HTR-8/SVneo (cell line): ENCODE results near the gene PARD3B.
"Not testable (repeated sequence)": the region's sequence is repeated elsewhere in the genome, so short reads cannot be mapped to it uniquely, and the experiment has no call there.

Source experiments
- DNase-seq: peaks from one replicate; pipeline ENCODE4 v3.0.0; 2011; ENCODE audit warnings: low spot score, mixed read lengths; ENCODE audit not compliant: insufficient read length
- FAIRE-seq: peaks from 2 replicates; lab custom pipeline; 2011; peaks lifted over from hg19 to GRCh38; lab: Jason Lieb, UNC

Gene PARD3B

DNA sequence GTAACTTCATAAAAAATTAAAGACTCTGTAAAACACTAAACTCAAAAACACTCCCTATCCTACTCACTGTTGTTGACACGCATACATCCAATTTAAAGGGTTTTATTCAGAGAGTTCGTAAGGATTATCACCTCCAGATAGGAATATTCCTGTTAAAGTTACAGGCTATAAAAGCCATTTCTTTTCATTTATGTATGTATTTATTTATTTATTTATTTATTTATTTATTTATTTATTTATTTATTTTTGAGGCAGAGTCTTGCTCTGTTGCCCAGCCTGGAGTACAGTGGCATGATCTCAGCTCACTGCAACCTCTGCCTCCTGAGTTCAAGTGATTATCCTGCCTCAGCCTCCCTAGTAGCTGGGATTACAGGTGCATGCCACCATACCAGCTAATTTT is 948.3 kb downstream of the PARD3B start:
- FAIRE-seq, DNase-seq: not testable (repeated sequence)

DNA sequence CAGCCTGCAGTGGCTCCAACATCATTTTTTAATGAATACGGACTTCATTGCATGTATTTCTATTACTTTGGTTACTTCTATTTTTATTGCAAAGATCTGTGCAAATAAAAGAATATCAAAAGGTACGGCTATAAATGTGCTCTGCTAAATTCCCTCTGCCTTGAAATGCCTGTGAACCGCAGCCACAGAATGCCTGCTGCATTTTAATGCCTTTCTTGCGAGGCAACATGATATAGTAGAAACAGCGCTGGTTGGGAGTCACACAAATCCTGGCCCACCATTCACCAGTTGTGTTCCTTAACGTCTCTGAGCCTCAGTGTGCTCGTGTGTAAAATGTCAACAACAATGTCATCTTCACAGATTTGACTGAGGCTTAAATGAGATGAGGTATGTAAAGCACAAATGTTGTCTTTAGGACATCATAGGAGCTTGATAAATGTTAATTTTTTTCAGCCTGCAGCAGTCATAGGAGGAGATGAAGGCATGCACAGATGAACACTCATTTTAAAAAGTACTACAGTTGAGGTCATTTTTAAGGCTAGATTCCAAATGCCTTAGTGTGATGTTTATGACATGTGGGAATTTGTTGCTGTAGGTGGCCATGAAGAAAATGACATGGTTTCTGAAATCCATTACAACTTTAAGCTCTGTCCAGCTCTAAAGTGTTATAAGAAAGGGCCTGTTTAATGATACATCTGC is 949.4 kb downstream of the PARD3B start:
- no peak for DNase-seq
- FAIRE-seq = no peak

DNA sequence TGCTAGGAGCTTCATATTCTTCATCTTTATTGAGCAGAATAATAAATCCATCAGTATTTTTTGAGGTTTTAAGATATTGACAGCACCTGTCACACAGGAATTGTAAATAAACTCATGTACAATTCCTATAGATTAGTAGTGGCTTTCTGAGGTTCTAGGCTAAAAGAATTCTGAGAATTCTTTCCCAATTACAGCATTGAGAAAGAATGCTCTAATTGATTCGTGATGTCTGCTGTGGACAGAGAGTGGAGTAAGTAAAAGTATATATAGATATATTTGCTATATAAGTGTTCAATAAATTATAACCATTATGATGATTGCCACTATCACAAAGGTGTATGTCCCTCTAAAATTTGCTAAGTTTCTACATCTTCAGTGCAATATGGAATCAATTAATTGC is 950.5 kb downstream of the PARD3B start:
- DNase-seq = no peak
- FAIRE-seq = no peak

DNA sequence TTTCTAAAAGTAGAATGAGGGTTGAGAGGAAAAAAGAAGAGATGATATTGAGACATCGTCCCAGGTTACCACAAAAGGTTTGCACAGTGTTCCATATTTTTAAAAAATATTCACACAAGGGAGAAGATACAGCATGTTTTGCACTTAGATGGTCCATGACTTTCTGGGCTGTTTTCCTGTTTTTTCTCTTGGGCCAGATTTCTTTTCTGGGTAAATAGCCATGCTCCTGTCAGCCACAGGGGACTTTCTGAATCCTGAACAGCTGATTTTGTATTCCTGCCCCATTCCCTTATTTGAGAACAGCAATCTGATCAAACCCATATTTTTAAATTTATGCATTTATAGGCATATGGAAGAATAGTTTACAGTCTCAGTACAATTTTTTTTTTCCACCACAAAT is 951.1 kb downstream of the PARD3B start:
- DNase-seq (no peak), FAIRE-seq (no peak)

DNA sequence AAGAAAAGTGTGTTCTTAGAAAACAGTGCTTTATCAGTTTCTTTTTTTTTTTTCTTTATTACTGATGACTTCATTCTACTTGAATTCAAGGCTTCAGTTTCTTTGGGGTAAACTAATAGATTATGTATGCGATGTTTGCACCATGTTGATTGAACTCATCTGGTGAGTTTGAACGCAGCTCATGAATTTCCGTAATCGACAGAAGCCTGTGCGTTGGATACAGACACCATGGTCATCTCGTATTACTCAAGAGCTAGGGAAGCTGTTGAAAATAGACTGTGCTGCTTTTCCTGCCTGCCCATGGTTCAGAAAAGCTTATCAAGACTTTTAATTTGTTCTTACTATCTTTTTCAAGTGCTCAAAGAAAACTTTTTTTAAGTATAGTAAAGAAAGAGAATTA is 951.5 kb downstream of the PARD3B start:
- no peak for DNase-seq
- FAIRE-seq = no peak

DNA sequence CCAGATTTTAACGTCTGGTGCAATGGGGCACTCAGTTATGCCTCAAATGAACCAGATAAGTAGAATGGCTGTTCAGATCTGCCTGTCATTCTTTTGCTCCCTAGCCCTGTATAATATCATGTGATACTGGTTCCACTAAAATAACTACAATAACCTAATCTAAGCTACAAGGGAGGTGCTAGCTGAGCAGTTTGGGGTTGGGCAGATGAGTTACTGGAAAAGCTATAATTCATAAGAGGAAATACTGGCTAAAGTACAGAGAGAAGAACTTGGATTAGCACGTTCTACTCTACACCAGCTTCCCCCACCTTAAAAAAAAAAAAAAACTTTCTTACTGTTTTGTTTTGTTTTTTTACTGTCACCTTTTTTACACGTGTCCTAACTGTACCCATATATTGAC is 953.7 kb downstream of the PARD3B start:
- no peak for DNase-seq

DNA sequence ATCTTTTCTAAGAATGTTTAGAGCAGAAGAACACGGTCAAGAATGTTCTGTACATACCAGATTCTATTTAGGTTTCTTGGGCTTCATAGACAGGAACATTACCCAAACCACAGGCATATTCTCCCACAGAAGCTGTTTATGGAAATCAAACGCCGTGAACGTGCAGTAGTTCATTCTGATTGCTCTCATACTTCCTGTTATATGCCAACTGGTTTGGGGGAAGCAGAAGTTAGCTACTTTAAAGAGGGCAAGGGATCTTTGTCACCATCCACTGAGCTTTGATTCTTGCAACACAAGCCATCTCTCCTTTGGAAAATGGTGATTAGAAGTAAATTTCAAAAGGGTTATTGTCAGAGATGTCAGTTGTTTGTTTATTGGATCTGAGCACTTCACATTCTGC is 954.8 kb downstream of the PARD3B start:
- DNase-seq (no peak), FAIRE-seq (no peak)

More for the DNA sequence above, 953.7 kb downstream of the PARD3B start:
- FAIRE-seq = no peak

DNA sequence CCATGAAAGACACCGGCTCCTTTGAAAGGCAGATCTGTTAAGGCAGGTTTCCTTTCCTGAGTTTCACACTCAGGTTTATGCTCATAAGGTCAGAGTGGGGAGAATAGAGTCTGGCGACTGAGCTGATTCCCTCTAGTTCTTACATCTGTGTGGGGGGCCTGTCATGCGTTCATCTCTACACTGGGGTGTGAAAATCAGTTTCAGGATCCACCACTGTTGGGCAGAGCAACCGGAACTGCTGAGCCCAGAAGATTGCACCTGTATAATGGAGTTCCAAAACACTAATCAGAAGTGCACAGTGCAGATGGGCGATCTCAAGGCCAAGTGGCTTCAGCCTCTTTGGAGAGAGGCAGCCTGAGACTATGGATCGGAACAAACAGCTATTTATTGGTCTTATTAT is 955.7 kb downstream of the PARD3B start:
- DNase-seq = no peak
- FAIRE-seq = no peak

DNA sequence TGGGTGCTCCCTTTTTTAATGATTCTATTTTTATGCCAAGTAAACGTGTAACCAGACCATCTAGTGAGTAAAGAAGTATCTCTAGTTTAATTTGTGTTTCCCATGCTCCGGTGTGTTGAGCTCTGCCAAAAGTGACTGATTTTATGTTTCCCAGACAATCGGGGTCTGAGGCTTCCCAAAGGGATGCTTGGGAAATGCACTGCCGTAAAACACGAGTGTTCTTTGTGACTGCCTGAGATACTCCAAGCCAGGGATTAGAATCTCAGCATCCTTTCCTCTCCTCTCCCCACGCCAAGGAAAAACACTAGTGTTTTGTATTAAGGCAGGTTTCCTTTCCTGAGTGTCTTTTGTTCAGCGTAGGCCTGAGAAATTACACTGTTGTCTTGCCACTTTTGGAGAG is 956.6 kb downstream of the PARD3B start:
- FAIRE-seq (no peak), DNase-seq (no peak)

DNA sequence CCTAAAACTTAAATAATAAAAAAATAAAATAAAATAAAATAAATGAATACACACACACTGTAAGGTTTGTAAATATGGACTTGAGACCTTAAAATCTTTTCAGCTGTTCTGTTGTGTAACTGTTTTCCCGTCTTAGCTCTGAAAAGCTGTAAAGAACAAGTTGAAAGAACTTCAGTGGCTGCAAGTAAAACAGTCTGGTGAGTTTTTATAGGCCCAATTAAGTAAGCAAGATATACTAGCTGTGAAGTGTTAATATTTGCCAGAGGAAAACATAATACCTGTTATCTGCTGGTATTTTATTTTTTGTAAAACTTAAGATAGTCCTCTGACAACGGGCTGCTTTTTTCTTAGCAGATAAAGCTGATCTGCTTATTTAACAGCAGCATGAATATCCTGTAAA is 960.1 kb downstream of the PARD3B start:
- FAIRE-seq (no peak), DNase-seq (no peak)

DNA sequence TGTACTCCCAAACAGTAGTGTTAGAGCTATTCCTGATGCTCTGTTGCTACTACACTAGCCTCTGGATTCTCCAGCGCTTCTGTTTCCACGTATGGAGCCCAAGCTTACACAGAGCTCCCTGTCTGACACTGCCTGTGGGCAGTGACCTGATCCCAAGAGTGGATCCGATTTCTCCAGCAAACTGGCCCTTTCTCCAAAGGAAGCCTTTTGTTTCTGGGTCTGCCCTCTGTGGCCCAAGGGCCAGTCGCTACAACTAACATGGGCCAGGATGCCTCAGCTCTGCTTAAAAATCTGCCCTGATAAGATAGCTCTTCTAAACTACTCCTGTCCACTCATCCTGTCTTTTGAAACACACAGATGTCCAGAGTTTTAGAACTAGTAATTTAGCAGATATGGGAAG is 964.4 kb downstream of the PARD3B start:
- FAIRE-seq (no peak), DNase-seq (no peak)

DNA sequence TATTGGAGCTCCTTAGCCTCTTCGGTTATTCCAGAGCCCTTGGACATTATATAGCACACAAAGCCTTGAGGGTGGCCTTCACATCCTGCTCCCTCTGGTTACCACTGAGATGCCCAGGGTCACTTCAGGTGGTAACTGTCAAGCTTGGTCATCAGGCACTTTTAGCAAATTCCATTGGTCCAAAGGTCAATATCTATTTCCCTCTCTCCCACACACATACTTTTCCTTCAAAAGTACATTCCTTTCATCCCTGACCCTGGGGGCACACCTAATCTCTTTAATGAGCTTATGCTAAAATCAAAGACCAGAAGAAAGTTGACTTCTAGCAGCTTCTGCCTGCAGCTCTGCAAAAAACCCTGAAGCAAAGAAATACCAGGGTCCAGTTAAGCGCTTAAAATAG is 965.1 kb downstream of the PARD3B start:
- FAIRE-seq (no peak), DNase-seq (no peak)

DNA sequence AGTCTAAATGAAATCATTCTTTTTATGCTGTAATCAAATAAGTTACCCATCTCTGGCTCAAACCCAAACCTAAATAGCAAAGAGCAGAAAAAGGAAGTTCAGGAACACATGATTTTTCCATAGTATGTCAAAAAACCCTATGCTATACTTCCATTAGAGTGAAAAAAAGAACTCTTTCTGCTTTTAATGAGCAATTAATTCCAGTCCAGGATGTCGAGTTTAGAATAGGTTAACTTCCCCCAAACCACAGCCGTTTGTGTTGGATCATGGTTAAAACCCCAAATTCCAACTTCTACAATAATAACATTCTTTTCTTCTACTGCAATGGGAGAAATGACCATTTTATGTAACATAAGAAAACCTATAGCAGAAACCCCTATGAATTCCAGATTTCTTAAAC is 965.9 kb downstream of the PARD3B start:
- no peak for FAIRE-seq

DNA sequence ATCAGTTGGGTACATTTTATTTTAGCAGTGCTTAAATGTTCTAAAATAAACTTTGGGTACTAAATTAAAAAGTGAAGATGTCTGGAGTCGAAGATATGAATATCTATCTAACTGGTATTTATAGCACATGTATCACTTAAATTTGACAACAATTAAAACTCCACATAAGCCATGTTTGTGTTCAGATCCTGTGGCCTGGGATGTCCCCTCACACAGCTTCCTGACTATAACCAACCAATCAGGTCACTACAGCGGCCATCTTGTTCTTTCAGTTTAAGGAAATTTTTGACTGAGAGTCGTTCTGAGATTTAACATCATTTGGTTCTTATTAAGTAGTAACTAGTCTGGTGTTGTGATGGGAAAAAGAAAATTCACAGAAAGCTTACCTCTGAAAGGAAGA is 966.4 kb downstream of the PARD3B start:
- FAIRE-seq = no peak
- DNase-seq = no peak

More for the DNA sequence above, 965.9 kb downstream of the PARD3B start:
- DNase-seq = no peak

DNA sequence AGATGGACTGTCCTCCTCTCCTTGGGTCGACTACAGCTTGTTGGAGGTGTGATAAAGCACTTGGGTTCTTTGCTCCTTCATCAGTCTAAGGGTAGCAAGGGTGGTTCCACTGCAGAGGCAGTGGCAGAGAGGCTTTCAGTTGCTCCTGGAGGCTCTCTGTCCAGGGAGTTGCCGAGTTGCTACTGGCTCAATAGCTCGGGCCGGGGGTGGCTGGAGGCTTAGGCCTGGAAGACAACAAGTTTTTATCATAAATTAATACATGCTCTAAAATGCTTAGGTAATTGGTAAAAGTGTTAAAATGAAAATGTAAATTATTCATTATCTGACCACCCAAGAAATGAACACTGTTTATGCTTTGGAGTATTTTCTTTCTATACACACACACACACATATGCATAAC is 975.0 kb downstream of the PARD3B start:
- FAIRE-seq = no peak
- no peak for DNase-seq

DNA sequence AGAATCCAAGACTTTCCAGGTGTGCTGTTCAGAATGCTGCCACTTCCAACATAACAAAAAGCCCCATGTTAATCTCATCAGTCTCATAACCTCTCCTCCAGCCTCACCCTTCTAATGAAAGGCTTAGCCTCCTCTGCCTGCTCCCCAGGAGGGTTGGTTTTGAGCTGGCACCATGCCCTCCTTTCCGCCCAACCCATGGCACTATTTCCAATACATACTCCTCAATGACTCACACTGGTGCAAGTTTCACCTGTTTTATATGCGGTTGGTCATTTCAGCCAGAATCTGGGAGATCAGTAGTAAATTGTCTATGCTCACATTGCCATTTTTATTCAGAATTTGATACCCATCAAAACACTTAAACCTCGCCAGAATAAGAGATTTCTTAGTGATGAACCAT is 979.4 kb downstream of the PARD3B start:
- FAIRE-seq = no peak
- DNase-seq = no peak

DNA sequence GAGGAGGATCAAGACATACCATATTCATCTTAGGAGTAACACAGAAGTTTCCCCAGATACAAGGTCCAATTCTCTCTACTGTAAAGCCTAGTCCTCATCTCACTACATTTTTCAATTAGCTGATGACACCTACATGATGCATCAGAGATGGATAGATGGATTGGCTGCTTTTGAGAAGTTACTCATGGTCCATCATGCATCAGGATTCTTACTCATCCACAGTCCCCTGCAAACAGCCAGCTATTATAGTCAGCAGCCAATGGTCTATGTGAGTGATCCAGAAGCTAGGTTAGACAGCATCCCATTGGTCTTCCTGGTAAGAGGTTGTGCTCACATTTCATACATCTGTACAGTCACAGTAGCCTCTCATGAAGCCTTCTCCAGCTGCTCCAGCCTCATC is 982.5 kb downstream of the PARD3B start:
- FAIRE-seq (no peak), DNase-seq (no peak)

DNA sequence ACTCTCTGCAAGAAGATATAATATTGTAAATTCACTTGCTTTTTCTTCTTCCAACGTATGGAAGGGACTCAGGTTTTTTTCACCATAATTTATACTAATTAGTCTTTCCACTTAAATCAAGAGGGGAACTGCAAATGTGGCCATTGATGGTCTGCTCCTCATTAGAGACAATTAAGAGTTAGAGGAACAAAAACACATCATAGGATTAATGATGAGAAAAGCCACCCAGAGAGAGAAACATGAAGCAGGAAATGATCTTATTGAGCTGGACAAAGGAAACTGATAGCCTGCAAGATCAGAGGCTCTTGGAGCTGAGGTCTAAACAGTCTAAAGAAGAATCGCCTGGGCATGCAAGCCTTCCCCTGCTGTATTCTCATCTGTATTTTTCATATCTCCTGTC is 985.8 kb downstream of the PARD3B start:
- no peak for DNase-seq
- FAIRE-seq = no peak

DNA sequence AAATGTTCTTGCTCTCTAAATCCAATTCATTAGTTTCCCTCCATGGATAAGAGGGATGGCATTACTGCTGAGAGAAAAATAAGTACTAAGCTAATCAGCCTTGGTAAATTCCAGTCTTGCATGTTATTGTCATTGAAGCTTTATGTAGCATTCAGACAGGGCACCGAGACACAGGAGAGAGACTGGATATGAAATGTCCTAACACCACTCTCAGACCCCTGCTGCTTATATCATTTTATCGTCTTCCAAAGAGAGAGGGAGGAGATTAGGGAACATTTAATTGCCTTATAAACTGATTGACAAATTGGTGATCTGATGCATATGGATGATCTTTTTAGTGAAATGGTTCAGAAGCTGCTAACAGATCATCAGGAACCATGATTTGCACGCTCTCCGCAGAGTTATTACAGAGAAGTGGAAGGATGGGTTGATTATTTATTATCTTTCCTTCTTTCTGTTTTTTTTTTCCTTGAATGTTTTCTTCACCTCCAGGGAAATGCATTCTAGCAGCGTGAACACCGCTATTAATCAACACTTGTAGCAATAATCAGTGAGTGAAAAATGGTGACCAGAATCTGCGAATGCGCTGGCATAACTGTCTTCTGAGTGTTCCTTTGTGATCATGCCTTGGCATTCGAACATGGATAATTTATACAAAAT is 986.3 kb downstream of the PARD3B start:
- DNase-seq (no peak), FAIRE-seq (no peak)

DNA sequence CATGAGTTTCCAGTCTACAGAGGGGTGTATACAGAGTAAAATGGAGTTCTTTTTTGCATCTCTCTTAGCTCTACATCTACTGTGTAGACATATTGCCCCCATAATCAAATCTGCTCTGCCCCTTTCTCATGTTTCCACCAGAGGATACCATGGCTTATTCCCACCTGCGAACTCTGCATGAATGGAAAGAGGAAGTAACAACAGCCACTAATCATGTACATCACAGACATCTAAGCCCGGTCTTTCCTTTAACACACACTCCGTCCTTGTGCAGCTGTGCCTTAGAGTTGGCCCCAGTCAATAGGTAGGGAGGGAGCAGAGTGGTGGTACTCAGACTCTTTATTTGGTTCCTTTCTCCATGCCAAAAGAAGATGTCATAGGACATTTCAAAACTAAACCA is 989.7 kb downstream of the PARD3B start:
- DNase-seq (no peak), FAIRE-seq (no peak)

DNA sequence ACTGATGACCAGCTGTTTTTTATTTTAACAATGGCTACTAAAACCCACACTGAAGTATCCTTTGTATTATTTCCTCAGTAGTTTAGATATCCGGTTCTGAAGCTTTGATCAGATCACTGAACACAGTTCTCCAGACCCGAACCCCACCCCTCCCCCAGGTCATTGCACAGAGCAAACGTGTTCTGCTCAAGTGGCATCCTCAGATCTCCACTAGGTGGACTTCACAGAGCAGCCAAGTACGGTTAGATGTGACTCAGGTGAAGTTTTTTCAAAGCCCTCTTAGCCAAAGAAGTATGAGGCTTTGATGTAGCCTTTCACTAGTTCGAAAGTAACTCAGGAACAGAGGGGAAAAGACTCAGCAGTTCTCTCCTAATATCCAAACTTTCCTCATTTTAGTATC is 994.3 kb downstream of the PARD3B start:
- FAIRE-seq = no peak
- DNase-seq = no peak

DNA sequence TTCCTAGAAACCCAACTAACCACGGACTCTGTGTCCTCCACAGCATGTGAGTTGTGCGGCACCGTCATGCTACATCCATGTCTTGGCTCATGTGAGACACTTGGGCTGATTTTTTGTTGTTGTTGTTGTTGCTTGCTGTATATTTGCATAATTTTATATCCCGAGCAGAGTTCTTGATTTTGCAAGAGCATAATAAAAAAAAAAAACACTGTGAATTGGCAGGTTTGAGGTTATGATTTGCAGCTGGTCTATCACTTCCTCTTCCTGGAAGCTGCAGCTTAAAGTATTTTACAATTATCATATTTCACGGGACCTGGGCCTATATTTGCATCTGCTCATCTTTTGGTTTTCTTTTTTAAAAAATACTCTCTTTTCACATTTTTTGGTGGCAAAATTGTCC is 994.8 kb downstream of the PARD3B start:
- no peak for FAIRE-seq

More for the DNA sequence above, 994.8 kb downstream of the PARD3B start:
- no peak for DNase-seq
